Suprapubic skin (tissue), 3 donors: Measurements from ENCODE around the gene TMEM181.

Experiments used
- CTCF ChIP-seq, 2 donors: fragments of 200-600 bp in 1 of 2; fragments of 450-650 bp in 1 of 2; sonication (generic) in 1 of 2; IDR thresholded peaks; one replicate each; pipeline ENCODE4 v1.5.1; 2016 to 2019; ENCODE audit warnings: antibody characterized with exemption in 2 of 2, mild to moderate bottlenecking in 1 of 2, moderate library complexity in 1 of 2
- EP300 ChIP-seq: sonication (generic); formaldehyde crosslinking; IDR thresholded peaks from one replicate; pipeline ENCODE4 v1.6.1; 2017; ENCODE audit warnings: antibody characterized with exemption
- POLR2A ChIP-seq, 2 donors: fragments of 450-650 bp; IDR thresholded peaks; one replicate each; pipeline ENCODE4 v1.6.1; 2017; ENCODE audit warnings: antibody characterized with exemption in 2 of 2, mild to moderate bottlenecking in 2 of 2, moderate library complexity in 2 of 2

DNA sequence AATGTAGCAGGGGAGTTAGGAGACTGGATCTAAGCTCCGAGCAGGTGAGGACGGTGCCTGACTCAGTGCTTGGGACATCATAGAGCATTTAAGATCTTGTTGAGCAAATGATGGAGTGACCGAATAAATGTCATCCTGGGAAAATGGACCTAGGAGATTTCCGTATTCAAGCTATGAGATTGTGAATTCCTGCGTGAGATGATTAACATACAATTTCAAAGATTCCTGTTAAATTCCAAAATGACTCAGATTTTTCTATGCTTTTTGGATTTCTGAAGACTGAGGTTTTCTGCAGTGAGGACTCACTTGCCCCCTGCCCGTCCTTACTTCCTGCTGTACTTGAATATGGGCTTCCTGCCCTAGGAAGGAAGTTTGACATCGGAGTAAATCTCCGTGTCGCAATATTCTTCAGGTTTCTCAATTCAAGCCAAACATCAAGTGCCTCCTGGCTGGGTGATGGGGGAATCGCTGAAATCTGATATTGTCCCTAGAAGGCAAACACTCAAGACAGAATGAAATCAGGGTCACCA is 95.1 kb downstream of the TMEM181 start:
- no peak for TF ChIP-seq CTCF (IDR thresholded peaks at IDR 0.05)
- no peak for TF ChIP-seq POLR2A (IDR thresholded peaks at IDR 0.05)
- TF ChIP-seq EP300: no peak
